Tongue (tissue), 2 donors: ENCODE data around the gene JPH3. TPM values are rescaled to one million over a fixed set of nuclear protein-coding genes. Genes with fewer than 3 reads are reported as not detected.

Source experiments
- DNase-seq: peaks from one replicate; pipeline ENCODE4 v3.0.0-alpha.2; 2015
- total RNA-seq: library from RNA; depleted of rRNA; stranded (reverse); fragments of >200 nt; gene quantifications from one replicate; pipeline ENCODE4 v1.2.3, GENCODE V29; 2014

The JPH3 gene
- total RNA-seq, 1 donor from 2014 or later: 0.10 TPM

DNA sequence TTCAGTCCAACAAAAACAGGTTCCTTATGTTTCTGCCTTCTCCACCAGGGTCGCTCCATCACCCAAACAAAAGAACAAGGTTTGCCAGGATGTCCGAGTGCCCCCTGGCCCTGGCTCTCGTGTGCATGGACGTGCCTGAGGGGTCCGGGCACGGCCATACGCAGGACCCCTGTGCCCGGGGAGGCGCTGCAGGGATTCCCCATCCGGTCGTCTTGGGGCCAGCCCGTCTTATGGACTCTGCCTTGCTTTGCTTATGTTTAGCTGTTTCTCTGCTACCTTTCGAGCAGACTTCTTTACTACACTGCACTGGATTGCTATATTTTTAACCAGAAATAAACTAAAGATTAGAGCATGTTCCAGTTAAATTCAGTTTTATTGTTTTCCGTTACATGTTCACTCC lies 95.5 kb downstream of the JPH3 start:
- no peak for DNase-seq

GRCh38 chr16:87698241-87698640 lies 95.9 kb downstream of the JPH3 start:
- no peak for DNase-seq

DNA sequence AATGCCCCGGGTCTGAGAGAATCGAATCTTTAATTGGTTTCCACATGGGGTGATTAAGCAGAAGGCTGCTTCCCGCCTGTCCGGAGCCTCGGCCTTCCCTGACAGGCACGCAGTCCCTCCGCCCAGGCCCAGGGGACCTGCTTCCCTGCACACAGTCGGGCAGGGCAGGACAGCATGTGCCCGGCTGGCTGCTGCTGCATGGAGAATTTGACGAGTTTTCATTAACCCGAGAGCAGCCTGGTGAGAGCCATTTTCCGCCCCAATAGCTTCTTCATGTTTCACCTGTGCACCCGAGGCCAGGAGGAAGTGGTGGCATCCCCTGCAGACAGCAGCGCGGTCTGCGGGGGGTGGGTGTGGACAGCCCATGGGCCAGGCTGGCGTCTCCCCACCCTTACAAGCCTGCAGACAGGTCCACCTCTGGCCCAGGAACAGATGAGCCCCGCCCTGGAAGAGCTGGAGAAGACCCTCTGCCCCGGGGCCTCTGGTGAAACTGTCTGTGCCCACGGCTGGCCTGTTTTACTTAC lies 96.4 kb downstream of the JPH3 start:
- no peak for DNase-seq

DNA sequence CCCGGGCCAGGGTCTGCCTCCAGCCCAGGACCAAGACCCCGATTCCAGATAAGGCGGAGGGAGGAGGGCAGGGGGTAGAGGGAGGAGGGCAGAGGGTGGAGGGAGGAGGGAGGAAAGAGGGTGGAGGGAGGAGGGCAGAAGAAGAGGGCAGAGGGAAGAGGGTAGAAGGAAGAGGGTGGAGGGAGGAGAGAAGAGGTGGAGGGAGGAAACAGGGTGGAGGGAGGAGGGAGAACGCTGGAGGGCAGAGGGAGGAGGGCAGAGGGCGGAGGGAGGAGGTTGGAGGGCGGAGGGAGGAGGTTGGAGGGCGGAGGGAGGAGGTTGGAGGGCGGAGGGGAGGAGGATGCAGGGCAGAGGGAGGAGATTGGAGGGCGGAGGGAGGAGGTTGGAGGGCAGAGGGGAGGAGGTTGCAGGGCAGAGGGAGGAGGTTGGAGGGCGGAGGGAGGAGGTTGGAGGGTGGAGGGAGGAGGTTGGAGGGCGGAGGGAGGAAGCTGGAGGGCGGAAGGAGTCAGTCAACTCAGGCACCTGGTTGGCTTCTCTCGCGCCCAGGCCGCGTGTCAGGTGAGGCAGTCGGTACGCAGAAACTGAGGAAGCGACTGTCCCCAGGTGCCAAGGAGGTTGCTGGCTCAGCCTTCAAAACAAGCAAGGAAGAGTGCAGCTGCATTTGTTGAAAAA lies 98.2 kb downstream of the JPH3 start:
- no peak for DNase-seq

DNA sequence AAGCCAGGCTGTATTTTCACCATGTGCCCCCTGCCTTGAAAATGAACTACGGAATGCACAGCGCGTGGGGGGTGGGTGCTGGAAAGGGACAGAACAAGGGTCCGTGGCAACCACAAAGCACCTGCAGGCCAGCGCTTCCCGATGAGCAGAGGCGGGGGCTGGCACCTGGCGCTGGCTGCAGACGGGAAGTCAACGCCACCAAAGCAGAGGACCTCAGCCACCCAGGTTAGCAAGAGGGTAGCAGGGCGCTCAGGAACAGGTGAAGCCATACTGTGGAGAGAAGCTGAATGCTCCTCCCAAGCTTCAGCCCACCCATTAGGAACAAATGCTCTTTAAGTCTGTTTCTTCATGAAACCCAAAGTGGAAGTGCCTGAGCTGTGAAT lies 98.8 kb downstream of the JPH3 start:
- DNase-seq: no peak

GRCh38 chr16:87701505-87701921 lies 99.2 kb downstream of the JPH3 start:
- DNase-seq: no peak

DNA sequence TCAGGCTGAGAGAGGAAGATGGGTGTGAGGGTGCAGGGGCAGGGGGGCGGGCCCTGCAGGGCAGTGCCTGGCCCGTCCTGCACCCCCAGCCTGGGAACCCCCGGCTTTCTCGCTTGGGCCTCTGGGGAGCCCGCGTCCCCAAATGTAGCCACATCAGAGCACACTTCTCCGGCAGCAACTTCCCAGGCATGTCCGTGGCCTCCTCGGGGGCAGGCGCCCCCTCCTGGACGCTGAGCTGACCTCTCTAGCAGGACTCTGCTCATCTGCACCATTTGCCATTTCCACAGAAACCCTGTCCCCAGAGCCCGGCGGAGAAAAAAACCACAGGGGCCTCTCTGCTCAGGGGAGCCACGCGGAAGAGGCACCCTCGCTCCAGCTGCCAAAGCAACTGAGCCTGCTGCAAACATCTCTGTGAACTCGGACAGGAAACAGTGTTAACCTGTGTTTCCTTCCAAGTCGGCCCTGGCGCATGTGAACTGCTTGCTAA lies 100.1 kb downstream of the JPH3 start:
- peak; percentile 44 for DNase-seq

DNA sequence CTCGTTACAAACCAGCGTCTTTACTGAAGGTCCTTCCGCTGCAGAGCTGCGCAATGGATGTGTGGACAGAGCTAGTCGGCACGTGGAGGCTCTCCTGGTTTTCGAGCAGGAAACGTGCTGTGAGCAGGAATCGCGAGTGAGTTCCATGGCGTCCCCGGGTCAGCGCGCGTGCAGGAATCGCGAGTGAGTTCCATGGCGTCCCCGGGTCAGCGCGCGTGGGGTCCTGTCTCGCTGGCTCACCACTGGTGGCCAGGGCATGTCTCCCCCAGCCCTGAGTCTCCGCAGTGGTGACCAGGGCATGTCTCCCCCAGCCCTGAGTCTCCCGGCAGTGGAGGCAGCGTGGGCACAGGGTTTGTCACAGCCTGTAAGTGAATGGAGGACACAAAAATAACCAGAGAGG lies 100.8 kb downstream of the JPH3 start:
- DNase-seq: no peak

DNA sequence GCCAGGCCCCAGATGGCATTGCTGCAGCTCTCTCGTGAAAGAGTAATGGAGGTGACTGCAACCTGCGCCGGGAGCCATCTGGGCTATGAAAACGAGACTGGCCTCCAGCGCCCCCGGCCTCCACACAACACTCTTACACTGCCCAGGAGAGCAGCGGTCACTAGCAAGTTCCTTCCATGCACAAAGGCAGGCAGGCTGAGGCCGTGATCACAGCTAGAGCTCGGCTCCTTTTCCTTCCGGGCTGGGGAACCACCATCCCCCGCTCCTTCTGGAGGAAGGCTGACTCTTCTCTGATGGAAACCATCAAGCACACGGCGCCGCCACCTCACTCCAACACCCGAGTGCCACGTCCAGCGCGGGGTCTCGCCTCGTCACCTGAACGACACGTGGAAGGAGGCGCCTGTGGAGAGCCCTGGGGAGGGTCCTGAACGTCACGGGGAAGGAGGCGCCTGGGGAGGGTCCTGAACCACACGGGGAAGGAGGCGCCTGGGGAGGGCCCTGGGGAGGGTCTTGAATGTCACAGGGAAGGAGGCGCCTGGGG lies 101.6 kb downstream of the JPH3 start:
- DNase-seq: no peak

- no peak for DNase-seq
Observed at GRCh38 chr16:87704754-87705353, 102.5 kb downstream of the JPH3 start.

- no peak for DNase-seq
Observed at GRCh38 chr16:87705771-87706277, 103.5 kb downstream of the JPH3 start.

- DNase-seq: peak; percentile 42
Observed at GRCh38 chr16:87706278-87707000, 104.1 kb downstream of the JPH3 start.

GRCh38 chr16:87707097-87707496 lies 104.8 kb downstream of the JPH3 start:
- no peak for DNase-seq

GRCh38 chr16:87707714-87708580 lies 105.6 kb downstream of the JPH3 start:
- no peak for DNase-seq

DNA sequence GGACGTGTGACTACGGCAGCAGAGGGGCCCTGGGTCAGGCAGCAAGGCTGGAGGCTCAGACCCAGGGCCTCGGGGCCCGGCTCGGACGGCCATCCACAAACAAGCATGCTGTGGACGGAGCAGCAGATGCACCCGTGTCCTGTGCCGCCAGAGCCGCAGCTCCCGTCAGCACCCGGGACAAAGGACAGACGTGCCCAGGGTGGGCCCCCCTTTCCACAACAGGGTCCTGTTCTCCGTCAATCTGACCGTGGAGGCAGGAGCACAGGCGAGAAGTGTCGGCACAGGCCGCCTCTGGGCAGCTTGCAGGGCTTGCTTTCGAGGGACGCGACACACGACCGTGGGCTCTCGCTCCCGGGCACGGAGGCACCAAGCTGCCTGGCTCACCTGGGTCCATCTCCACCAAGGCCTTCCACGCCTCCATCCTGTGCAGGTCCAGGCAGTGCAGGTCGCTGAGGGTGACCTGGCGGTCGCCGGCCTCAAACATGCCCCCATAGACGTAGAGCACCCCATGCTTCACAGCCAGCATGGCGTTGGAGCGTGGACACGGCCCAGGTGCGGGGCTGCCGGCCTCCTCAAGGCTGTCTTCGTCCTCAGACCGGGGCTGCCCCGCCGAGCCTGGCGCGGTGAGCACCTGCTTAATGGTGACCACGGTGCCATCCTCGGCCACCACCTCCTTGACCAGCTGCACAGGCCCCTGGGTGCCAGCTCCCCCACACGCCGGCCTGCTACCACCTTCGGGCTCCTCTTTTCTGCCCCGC lies 106.8 kb downstream of the JPH3 start:
- no peak for DNase-seq

DNA sequence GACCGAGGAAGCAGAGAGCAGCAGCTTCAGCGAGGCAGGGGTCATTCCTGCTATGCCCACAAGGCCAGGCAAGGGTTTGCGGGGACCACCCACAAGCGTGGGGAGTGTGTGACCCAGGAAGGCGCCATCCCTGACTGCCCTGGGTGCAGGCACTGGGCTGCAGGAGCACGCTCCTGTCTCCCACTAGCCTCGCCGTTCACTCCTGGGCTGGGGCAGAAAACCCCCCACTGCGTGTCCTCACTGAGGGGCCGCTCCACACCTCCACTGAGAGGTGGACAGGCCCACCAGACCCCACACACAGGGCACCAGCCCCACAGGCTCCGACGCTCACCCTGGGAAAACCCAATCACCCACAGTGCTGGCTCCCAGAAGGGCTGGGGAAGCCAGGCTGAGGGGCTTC lies 107.4 kb downstream of the JPH3 start:
- DNase-seq: no peak

DNA sequence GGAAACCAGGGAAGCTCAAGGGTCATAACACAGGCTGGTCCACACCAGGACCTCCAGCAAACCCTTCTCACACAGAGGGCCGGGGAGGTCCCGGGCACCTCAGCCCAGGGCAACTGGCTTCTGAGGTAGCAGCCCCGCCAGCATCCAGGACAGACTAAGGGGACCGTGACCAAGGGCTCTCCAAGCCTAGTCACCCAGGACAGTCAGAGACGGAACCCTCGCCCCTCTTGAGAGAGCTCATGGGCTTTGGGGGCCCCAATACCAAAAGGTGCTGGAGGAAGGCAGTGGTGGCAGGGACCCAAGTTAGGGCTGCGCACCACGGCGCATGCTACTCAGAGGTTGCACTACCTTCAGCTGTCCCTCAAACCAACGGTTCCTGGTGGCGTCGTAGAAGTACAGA lies 108.6 kb downstream of the JPH3 start:
- no peak for DNase-seq

DNA sequence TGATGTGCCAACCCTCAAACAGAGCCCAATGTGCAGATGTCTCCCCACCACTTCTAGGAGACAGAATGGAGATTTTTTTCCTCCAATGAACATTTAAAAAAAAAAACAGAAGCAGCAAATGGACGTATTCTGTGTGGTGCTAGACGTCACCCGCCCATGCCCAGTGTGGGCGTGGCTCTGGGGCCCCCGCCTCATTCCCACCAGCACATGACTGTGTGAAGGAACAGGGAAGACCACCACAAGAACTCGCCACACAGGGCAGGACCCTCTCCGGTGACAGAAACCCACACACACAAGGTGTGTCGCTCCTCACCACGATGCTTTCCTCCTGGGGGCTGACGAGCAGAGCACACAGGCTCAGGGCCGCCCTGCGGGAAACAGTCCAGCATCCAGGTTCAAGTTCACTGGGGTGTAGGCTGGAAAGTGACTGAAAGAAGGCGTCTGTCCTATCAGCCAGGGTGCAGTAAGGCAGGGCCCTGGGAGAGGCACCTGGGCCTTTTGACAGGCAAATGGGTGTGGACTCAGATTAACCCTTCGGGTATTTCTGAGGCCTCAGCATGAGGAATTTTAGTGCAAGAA lies 110.0 kb downstream of the JPH3 start:
- no peak for DNase-seq

- DNase-seq: no peak
Observed at GRCh38 chr16:87713451-87714229, 111.3 kb downstream of the JPH3 start.

GRCh38 chr16:87715231-87715630 lies 112.9 kb downstream of the JPH3 start:
- no peak for DNase-seq
